PC-9 (cell line): ENCODE data around the gene HSPA1L. TPM values are rescaled to one million over a fixed set of nuclear protein-coding genes. Genes with fewer than 3 reads are reported as not detected.
"Not testable (repeated sequence)": the region's sequence is repeated elsewhere in the genome, so short reads cannot be mapped to it uniquely, and the experiment has no call there.

Experiments
- BruUV-seq: library from RNA; stranded (reverse); fragments of 400-500 nt; replicated peaks from 2 replicates; lab custom pipeline; 2021; lab: Mats Ljungman, UMichigan
- CTCF ChIA-PET: fragments of 300-600 bp; sonication (Branson Sonifier 250); formaldehyde crosslinking; loops from one replicate; lab custom pipeline; 2022; ENCODE audit warnings: antibody characterized with exemption; lab: Charles Lee
- POLR2A ChIA-PET: fragments of 300-600 bp; sonication (Branson Sonifier 250); formaldehyde crosslinking; loops from one replicate; lab custom pipeline; 2022; ENCODE audit warnings: antibody characterized with exemption; ENCODE audit not compliant: unreplicated experiment; lab: Charles Lee
- DNase-seq, 2 experiments: peaks; one replicate each; pipeline versions ENCODE4 v3.0.0 to v3.0.0-alpha.2; 2015 to 2022; ENCODE audit warnings: mixed read lengths in 1 of 2
- H2AFZ ChIP-seq: fragments of 200-600 bp; sonication (generic); 2 replicates; pipeline ENCODE4 v1.8.1; 2017; ENCODE audit warnings: antibody characterized with exemption
- H3F3A ChIP-seq: fragments of 200-600 bp; sonication (generic); 2 replicates; pipeline ENCODE4 v1.8.1; 2017; ENCODE audit warnings: antibody characterized with exemption, mild to moderate bottlenecking, low read depth; ENCODE audit not compliant: insufficient read depth
- H3K27ac ChIP-seq: fragments of 200-600 bp; sonication (generic); 2 replicates; pipeline ENCODE4 v1.6.1; 2016; ENCODE audit warnings: mixed run types
- H3K27me3 ChIP-seq: fragments of 200-600 bp; sonication (generic); 2 replicates; pipeline ENCODE4 v1.6.1; 2016; ENCODE audit warnings: low read depth, mixed run types; ENCODE audit not compliant: insufficient read depth
- H3K36me3 ChIP-seq: fragments of 200-600 bp; sonication (generic); 2 replicates; pipeline ENCODE4 v1.6.1; 2016; ENCODE audit warnings: low read depth, mixed run types
- H3K4me1 ChIP-seq: fragments of 200-600 bp; sonication (generic); replicated peaks from 2 replicates; pipeline ENCODE4 v1.6.1; 2016; ENCODE audit warnings: mixed run types; ENCODE audit not compliant: insufficient read depth
- H3K4me2 ChIP-seq: fragments of 200-600 bp; sonication (generic); 2 replicates; pipeline ENCODE4 v1.6.1; 2017; ENCODE audit warnings: mixed run types
- H3K4me3 ChIP-seq: fragments of 200-600 bp; sonication (generic); 2 replicates; pipeline ENCODE4 v1.6.1; 2016; ENCODE audit warnings: mixed run types
- H3K79me2 ChIP-seq: fragments of 200-600 bp; sonication (generic); 2 replicates; pipeline ENCODE4 v1.6.1; 2017; ENCODE audit warnings: low read depth, mixed run types
- H3K9me2 ChIP-seq: fragments of 200-600 bp; sonication (generic); 2 replicates; pipeline ENCODE4 v1.8.1; 2017; ENCODE audit warnings: mild to moderate bottlenecking; ENCODE audit not compliant: insufficient read depth
- H3K9me3 ChIP-seq: fragments of 200-600 bp; sonication (generic); 2 replicates; pipeline ENCODE4 v1.8.1; 2016; ENCODE audit warnings: low read depth; ENCODE audit not compliant: insufficient read depth
- H4K20me1 ChIP-seq: fragments of 200-600 bp; sonication (generic); 2 replicates; pipeline ENCODE4 v1.8.1; 2017; ENCODE audit not compliant: insufficient read depth
- CTCF ChIP-seq: fragments of 200-600 bp; sonication (generic); conservative IDR thresholded peaks from 2 replicates; pipeline ENCODE4 v1.6.1; 2017; ENCODE audit warnings: mixed run types, antibody characterized with exemption, mild to moderate bottlenecking, moderate library complexity
- EZH2 ChIP-seq: fragments of 200-600 bp; sonication (generic); IDR thresholded peaks from 2 replicates; pipeline ENCODE4 v1.8.0; 2017; ENCODE audit warnings: antibody characterized with exemption, low read depth
- intact Hi-C: fragments of 100-400 bp; cut with micrococcal nuclease; formaldehyde crosslinking; loops from one replicate; pipeline ENCODE4 v1.10.0; 2022; ENCODE audit not compliant: unreplicated experiment
- total RNA-seq: library from RNA; stranded (reverse); gene quantifications from 2 replicates; pipeline ENCODE4 v1.2.3, GENCODE V29; 2021

The HSPA1L gene
- total RNA-seq, 1 experiment from 2014 or later, result 2.3 TPM

GRCh38 chr6:31844507-31844906 is 29.4 kb upstream of the HSPA1L start:
- CTCF ChIA-PET, result interaction anchor here (0.6 kb wide), 1 partner anchor 63 kb away, joined by 4 read pairs; no protein-coding TSS in a partner anchor
- Histone ChIP-seq H4K20me1 (peaks cover 12% of the 10 kb centered on the region), H3K9me2 (no peaks in the 10 kb centered on the region), H3K4me2 (no peak overlapping the region), H3K27ac (no peak overlapping the region), H3K4me1 (no peaks in the 10 kb centered on the region), H3K4me3 (no peak overlapping the region), H3K9me3 (no peaks in the 10 kb centered on the region), H2AFZ (no peak overlapping the region), H3K36me3 (peaks cover 11% of the 10 kb centered on the region), H3K27me3 (no peaks in the 10 kb centered on the region), H3F3A (peaks cover 41% of the 10 kb centered on the region), H3K79me2 (no peaks in the 10 kb centered on the region)
- no peak for TF ChIP-seq EZH2
- TF ChIP-seq CTCF, result no peak
- intact Hi-C loops, result no loop called here
- no peak for DNase-seq
- POLR2A ChIA-PET, result interaction anchor here (0.7 kb wide), 1 partner anchor 120 kb away, joined by 4 read pairs; no protein-coding TSS in a partner anchor
- no TSS peak for BruUV-seq

GRCh38 chr6:31842053-31842452 is 27.0 kb upstream of the HSPA1L start:
- no peaks in the 10 kb centered on the region for H3K9me3 ChIP-seq
- H3K27ac ChIP-seq, result no peak overlapping the region
- no peak overlapping the region for H3K4me3 ChIP-seq
- CTCF ChIA-PET, result no interaction called here
- peaks cover 62% of the 10 kb centered on the region for H3F3A ChIP-seq
- H4K20me1 ChIP-seq, result peaks cover 37% of the 10 kb centered on the region
- H2AFZ ChIP-seq, result no peak overlapping the region
- intact Hi-C loops, result no loop called here
- peaks cover 35% of the 10 kb centered on the region for H3K36me3 ChIP-seq
- BruUV-seq, result no TSS peak
- no peak for TF ChIP-seq CTCF
- H3K9me2 ChIP-seq, result no peaks in the 10 kb centered on the region
- POLR2A ChIA-PET, result no interaction called here
- no peak overlapping the region for H3K4me2 ChIP-seq
- H3K27me3 ChIP-seq, result no peaks in the 10 kb centered on the region
- peaks cover 14% of the 10 kb centered on the region for H3K4me1 ChIP-seq
- peaks cover 22% of the 10 kb centered on the region for H3K79me2 ChIP-seq
- no peak for DNase-seq

- DNase-seq, H3K9me3 ChIP-seq, H2AFZ ChIP-seq, CTCF ChIA-PET, H3K9me2 ChIP-seq, H3K4me2 ChIP-seq, H3K4me3 ChIP-seq, H3K27ac ChIP-seq, H3K27me3 ChIP-seq, BruUV-seq, intact Hi-C loops: not testable (repeated sequence)
- peaks cover 80% of the 10 kb centered on the region for H3F3A ChIP-seq
- H3K79me2 ChIP-seq, result peaks cover 45% of the 10 kb centered on the region
- H3K4me1 ChIP-seq, result peaks cover 19% of the 10 kb centered on the region
- POLR2A ChIA-PET, result interaction anchor here (0.6 to 0.7 kb wide), 3 partner anchors 12 to 67 kb away, joined by 3 to 10 read pairs (median 5); partner anchors contain the start of genes HSPA1A and HSPA1B
- H3K36me3 ChIP-seq, result peaks cover 44% of the 10 kb centered on the region
- peaks cover 41% of the 10 kb centered on the region for H4K20me1 ChIP-seq
These were observed 24.7 kb upstream of the HSPA1L start for GRCh38 chr6:31839779-31840126.

- peaks cover 41% of the 10 kb centered on the region for H4K20me1 ChIP-seq
- no peak overlapping the region for H2AFZ ChIP-seq
- H3K36me3 ChIP-seq, result peaks cover 44% of the 10 kb centered on the region
- H3K27ac ChIP-seq, result no peak overlapping the region
- ChIA-PET POLR2A (no interaction called here), CTCF (interaction anchor here (0.6 kb wide), 1 partner anchor 101 kb away, joined by 5 read pairs; no protein-coding TSS in a partner anchor)
- peaks cover 84% of the 10 kb centered on the region for H3F3A ChIP-seq
- H3K9me3 ChIP-seq, result no peaks in the 10 kb centered on the region
- peaks cover 22% of the 10 kb centered on the region for H3K4me1 ChIP-seq
- DNase-seq, result no peak
- intact Hi-C loops, result no loop called here
- no peak overlapping the region for H3K4me3 ChIP-seq
- peak overlapping the region; percentile 98 for H3K4me2 ChIP-seq
- no peaks in the 10 kb centered on the region for H3K9me2 ChIP-seq
- no peaks in the 10 kb centered on the region for H3K27me3 ChIP-seq
- no peak for TF ChIP-seq CTCF
- TF ChIP-seq EZH2, result no peak
- peaks cover 49% of the 10 kb centered on the region for H3K79me2 ChIP-seq
- no TSS peak for BruUV-seq
These were observed 23.9 kb upstream of the HSPA1L start for GRCh38 chr6:31838968-31839367.

- H3K9me2 ChIP-seq, H3K27me3 ChIP-seq, BruUV-seq, DNase-seq, H2AFZ ChIP-seq, H3K27ac ChIP-seq, intact Hi-C loops, POLR2A ChIA-PET, H3K9me3 ChIP-seq: not testable (repeated sequence)
- CTCF ChIA-PET, result interaction anchor here (0.6 kb wide), 1 partner anchor 164 kb away, joined by 4 read pairs; no protein-coding TSS in a partner anchor
- Histone ChIP-seq H3K4me1 (peaks cover 27% of the 10 kb centered on the region), H3K4me3 (peak overlapping the region; percentile 94; the same call in 1 of the 2 replicates), H4K20me1 (peaks cover 41% of the 10 kb centered on the region), H3K4me2 (peak overlapping the region; percentile 98), H3K79me2 (peaks cover 57% of the 10 kb centered on the region), H3F3A (peaks cover 90% of the 10 kb centered on the region), H3K36me3 (peaks cover 44% of the 10 kb centered on the region)
These were observed 23.1 kb upstream of the HSPA1L start for GRCh38 chr6:31838114-31838553.
